Uterus (tissue), 2 donors: ENCODE results near the gene OR2T11.

Experiments
- POLR2A ChIP-seq, 2 donors: fragments of 450-650 bp; IDR thresholded peaks; one replicate each; pipeline ENCODE4 v1.6.1; 2016; ENCODE audit warnings: antibody characterized with exemption in 2 of 2, mild to moderate bottlenecking in 1 of 2, moderate library complexity in 1 of 2
- TF ChIP-seq, protein P1 (sequence below), 4 experiments: fragments of 200-600 bp in 2 of 4; fragments of 450-650 bp in 2 of 4; sonication (generic) in 2 of 4; IDR thresholded peaks; one replicate each; pipeline ENCODE4 v1.5.1; 2016 to 2019; ENCODE audit warnings: antibody characterized with exemption in 4 of 4, mild to moderate bottlenecking in 2 of 4, moderate library complexity in 1 of 4

- no peak for TF ChIP-seq POLR2A (IDR thresholded peaks at IDR 0.05)
- TF ChIP-seq, protein P1, sequence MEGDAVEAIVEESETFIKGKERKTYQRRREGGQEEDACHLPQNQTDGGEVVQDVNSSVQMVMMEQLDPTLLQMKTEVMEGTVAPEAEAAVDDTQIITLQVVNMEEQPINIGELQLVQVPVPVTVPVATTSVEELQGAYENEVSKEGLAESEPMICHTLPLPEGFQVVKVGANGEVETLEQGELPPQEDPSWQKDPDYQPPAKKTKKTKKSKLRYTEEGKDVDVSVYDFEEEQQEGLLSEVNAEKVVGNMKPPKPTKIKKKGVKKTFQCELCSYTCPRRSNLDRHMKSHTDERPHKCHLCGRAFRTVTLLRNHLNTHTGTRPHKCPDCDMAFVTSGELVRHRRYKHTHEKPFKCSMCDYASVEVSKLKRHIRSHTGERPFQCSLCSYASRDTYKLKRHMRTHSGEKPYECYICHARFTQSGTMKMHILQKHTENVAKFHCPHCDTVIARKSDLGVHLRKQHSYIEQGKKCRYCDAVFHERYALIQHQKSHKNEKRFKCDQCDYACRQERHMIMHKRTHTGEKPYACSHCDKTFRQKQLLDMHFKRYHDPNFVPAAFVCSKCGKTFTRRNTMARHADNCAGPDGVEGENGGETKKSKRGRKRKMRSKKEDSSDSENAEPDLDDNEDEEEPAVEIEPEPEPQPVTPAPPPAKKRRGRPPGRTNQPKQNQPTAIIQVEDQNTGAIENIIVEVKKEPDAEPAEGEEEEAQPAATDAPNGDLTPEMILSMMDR (IDR thresholded peaks at IDR 0.05) = no peak
These were observed 42.2 kb downstream of the OR2T11 start for GRCh38 chr1:248592655-248593054.
